Fibroblast of peridontal ligament (primary cell): ENCODE results near the gene ZNF474.
"Not testable (repeated sequence)": the region's sequence is repeated elsewhere in the genome, so short reads cannot be mapped to it uniquely, and the experiment has no call there.

Experiments
- DNase-seq: peaks from one replicate; pipeline ENCODE4 v3.0.0-alpha.2; 2010; ENCODE audit errors: extremely low read depth

ZNF474 gene

DNA sequence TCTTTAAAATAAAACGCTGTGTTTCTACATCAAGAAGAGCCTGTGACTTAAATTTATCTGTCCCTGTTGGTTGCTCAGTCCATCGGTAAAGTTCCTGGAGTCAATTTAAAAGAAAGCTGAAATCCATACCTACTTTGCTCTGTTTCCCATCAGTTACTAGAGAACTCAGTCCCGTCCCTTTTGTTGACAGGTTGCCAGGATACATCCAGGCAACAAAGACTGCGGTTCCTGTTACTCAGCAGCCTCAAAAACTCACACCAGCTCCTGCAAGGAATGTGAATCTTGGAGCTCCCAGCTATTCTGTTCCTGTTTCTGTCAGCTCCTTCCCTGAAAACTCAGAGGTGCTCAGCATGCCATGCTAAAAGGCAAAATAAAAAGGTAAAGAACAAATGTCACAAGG, at the start of gene ZNF474:
Gene ZNF474, plus strand, starts transcription at position 241 of the 400 bp plus-strand sequence. CDS start 22,445 bp downstream, outside the sequence.
- peak; percentile 98 for DNase-seq

- no peak for DNase-seq
Observed at GRCh38 chr5:122081541-122081940, 47.8 kb upstream of the ZNF474 start.

GRCh38 chr5:122083535-122083934, 45.8 kb upstream of the ZNF474 start:
- DNase-seq: no peak

DNA sequence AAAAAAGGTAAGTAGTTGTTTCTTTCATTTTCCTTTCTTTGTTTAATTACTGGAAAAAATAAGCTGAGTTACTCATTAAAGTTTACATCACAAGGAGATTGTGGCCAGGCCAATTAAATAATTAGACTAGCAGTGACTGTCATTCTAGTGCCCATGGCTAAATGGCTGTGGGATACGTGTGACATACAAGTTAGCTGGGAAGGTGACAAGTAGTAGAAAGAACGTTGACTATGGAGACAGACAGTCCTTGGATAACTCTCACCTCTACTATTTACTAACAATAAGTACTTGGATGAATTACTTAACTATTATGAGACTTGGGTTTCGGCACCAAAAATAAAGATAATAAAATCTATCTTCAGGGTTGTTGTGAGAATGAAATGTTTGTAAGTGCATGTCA, 44.3 kb upstream of the ZNF474 start:
- DNase-seq: no peak

DNA sequence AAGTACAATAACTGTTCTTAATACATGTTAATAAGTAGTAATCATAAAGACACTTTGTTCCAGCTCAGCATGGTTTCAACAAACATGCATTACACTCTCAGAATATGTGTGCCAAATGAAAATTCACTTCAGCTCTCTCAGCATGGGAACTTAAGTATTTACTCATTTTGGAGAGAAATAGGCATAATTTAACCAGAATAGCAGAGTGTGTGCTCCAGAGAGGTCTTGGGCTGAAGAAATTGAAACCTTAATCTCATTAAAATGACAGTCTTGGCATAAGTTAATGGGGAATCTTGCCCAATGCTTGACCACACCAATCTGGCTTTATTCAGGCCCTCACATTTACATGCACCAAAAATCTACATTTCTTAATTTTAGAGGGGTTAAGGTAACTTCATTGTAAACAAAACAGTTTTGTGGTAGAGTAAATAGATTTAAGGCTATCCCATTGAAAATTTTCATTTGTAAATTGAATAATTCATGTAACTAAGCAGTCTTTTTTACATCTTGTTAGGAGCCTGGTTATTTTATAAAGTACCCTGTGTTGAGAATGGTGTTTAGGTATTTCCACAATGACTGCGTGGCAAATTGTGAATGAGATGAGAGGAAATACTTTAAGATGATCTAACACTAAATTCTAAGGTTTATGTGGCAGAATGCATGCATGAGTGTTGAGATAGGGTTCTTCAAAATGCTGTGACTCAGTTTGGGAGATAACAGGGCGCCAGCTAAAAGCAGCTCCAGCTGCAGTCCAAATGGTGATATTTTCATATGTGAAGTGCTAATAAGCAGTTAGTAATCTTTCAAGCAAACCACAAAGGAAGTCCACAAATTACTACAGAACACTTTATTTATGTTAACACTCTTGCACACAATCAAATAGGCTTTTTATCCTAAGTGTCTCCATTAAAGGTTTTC, 40.0 kb upstream of the ZNF474 start:
- DNase-seq: peak; percentile 77

GRCh38 chr5:122091936-122092600, 37.3 kb upstream of the ZNF474 start:
- peak; percentile 88 for DNase-seq

- DNase-seq: peak; percentile 97
Observed at GRCh38 chr5:122093415-122094180, 35.7 kb upstream of the ZNF474 start.

- DNase-seq: not testable (repeated sequence)
Observed at GRCh38 chr5:122094251-122094650, 35.1 kb upstream of the ZNF474 start.

DNA sequence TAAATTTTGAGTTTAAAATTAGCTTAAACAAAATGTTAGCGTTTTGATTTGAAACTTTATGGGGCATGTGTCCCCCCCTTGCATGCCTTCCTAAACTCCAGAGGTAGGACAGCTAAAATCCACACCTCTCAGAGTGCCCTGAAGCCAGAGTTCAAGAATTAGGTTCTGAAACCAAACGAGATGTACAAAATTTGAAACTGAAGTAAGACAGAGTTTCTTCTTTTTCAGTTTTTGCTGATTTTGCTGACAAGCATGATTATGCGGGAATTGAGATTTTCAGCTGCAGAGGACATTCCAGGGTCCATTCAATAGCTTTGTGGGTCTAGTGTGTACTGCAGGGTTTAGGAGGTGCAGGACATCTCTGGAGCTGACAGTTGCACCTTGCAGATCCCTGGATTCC, 34.2 kb upstream of the ZNF474 start:
- DNase-seq: no peak

DNA sequence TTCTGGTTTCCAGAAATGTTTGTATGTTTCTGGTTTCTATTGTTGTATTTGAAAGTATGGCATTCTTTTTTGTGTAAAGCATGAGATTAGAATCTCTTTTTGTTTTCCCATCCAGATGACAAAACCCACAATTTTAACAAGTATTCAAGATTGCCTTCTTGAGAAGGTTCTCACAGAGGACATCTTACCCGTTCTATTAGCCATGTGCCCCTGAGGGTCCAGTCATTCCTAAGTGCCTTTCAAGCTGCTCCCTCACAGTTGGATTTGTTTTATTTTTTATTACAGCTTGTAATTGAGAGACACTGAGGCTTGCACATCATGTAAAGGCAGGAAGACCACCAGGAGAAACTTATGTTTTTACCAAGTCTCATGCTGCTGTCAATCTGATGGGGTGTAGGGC, 32.0 kb upstream of the ZNF474 start:
- no peak for DNase-seq

DNA sequence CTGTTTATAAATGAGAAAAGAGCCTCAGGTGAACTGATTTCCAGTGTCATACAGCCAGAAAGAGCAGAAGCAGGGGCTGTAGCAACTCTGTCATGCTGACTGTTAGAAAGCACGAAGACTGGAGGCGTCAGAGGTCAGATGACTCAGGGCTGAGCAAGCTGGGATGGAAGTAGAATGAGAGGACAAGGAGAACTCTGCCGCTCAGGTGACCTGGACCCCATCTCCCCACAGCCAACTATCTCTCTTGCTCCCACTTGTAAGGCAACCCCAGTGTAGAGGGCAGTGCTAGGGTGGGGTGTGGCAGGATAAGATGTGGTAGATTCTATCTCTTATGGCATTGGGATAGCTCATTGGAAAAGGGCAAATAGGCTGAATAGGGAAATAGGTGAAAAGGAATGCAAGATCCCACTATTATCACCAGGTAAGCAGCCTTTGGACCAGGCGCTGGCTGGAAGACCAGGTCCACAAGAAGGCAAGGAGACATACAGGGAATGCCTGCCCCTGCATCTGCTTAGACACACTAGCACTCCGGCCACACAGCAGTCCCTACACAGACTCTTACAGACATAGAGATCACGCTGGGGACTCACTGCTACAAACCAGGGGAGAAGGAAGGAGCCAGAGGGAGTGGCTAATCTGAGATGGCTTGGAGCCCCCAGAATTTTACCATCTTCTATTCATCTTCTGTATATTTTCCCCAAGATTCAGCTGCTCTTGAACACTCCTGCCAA, 30.1 kb upstream of the ZNF474 start:
- DNase-seq: peak; percentile 68

- peak; percentile 88 for DNase-seq
Observed at GRCh38 chr5:122101636-122102285, 27.6 kb upstream of the ZNF474 start.

DNA sequence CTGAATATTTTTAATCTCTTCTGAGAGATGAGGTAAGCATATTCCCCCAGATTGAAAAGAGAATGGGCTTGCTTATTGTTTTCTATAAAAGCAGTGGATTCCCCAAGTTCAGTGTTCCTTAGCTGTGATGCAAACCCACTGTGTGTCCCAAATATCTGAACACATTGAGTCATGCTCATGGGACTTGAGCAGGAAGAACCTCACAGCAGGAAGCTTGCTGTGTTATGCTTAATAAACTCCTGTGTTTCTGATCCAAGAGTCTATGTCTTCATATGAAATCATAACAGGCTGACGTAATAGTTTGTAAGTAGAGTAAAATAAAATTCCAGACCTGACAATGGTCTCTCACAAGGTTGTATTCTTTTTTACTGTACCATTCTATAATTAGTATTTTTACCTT, 26.5 kb upstream of the ZNF474 start:
- DNase-seq: peak; percentile 79

DNA sequence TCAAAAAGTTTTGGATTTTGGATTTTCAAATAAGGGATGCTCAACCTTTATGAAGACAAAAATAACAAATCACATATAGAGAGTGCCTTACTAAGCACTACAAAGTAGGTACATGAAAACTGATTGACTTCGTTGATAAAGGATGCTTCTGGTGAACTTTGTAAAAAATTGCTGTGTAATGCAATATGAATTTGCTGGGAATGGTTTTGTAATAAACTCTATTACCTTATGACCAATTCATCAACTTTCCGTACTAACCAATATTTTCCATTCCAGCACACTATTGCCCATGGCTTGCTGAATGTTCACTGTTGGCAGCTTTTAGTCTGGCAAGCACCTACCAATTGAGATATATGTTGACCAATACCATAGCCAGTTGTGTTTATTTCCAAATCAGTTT, 23.4 kb upstream of the ZNF474 start:
- DNase-seq: no peak

- no peak for DNase-seq
Observed at GRCh38 chr5:122107016-122107415, 22.3 kb upstream of the ZNF474 start.

DNA sequence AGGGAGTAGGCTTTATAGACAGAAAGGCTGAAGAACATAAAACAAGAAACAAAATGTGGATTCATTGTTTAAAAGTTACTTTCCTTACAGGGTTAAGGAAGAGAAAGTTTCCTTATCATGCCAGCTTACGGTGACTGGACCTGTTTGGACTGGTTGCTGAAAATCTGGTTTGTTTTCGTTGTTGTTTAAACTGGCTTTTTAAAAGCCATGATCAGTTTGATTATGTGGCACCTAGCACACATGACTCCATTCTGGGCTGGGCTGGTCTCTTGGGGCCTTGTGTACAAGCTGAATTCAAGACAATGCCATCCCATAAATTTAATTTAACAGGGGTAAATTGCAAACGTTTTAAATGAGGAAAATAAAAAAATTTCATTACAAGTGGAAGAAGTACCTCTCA, 18.4 kb upstream of the ZNF474 start:
- DNase-seq: no peak

DNA sequence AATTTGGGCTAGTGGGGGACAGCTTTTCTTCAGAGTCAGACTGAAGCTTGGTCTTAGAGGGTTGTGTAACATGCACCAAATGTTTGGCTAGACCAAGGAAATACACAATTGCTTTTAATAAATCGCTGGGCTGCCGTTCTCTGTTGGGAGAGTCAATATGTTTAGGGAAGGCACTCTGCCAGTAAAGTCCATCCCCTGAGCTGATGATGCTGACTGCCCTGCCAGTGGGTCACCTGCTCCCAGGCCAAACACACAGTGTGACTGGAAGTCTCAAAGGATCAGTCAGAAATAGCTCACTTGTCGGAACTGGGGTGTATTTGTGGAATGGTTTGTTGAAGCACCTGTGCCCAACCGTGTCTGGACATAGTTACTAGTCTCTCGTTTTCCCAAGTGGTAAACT, 17.9 kb upstream of the ZNF474 start:
- no peak for DNase-seq

DNA sequence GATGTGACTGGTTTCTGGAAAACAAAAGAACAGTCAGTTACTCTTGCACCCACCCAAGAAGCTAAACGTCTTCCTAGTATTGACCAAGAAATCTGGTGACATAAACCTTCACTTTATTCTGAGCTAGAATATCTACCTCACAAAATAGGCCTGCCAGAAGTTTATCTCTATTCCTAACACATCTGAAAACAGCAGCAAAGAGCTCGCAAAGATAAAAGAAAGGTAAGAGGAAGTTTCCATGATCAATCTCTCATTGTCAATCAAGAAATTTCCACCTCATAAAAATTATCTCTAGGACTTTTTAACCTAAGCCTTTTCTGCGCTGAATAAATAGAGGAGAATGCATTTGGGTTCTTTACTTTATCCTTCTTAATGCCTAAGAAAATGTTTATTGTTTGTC, 17.3 kb upstream of the ZNF474 start:
- DNase-seq: no peak

- DNase-seq: no peak
Observed at GRCh38 chr5:122112733-122113558, 16.4 kb upstream of the ZNF474 start.

DNA sequence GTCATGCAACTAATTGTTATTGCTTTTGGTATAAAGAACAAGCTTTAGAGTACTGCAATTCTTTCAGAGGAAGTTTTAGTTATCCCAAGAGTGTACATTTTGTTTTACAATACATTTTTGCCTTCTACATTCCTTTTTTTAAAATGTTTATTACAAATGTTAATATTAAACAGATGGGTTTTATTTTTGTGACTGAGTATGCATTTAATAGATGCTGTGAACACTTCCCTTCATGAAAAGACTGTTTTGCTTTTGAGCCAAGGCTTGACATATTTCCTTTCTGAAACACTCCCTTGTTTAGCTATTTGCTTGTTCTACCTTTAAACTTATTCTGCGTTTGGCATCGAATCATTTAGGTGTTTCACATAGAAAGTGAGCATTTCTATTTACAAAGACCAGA, 14.8 kb upstream of the ZNF474 start:
- peak; percentile 20 for DNase-seq
